GM15510 (cell line): Measurements from ENCODE around the gene RBM33.

ENCODE experiments used
- POLR2A ChIP-seq: IDR thresholded peaks from 3 replicates; pipeline ENCODE4 v1.6.1; 2011; ENCODE audit warnings: borderline replicate concordance; ENCODE audit not compliant: insufficient read length; ENCODE audit errors: extremely low read depth

Gene RBM33

GRCh38 chr7:155701972-155702544, 57.6 kb downstream of the RBM33 start:
- TF ChIP-seq POLR2A = no peak

- no peak for TF ChIP-seq POLR2A
Measured at GRCh38 chr7:155702616-155703015, 58.2 kb downstream of the RBM33 start.

- no peak for TF ChIP-seq POLR2A
Measured at GRCh38 chr7:155705623-155706360, 61.3 kb downstream of the RBM33 start.

GRCh38 chr7:155706376-155706775, 61.9 kb downstream of the RBM33 start:
- no peak for TF ChIP-seq POLR2A

- TF ChIP-seq POLR2A = no peak
Measured at GRCh38 chr7:155709453-155709852, 65.0 kb downstream of the RBM33 start.

GRCh38 chr7:155710031-155710430, 65.6 kb downstream of the RBM33 start:
- no peak for TF ChIP-seq POLR2A

- no peak for TF ChIP-seq POLR2A
Measured at GRCh38 chr7:155710530-155710929, 66.1 kb downstream of the RBM33 start.

GRCh38 chr7:155711081-155711480, 66.6 kb downstream of the RBM33 start:
- TF ChIP-seq POLR2A = no peak

GRCh38 chr7:155713384-155713783, 68.9 kb downstream of the RBM33 start:
- no peak for TF ChIP-seq POLR2A

GRCh38 chr7:155714702-155715101, 70.2 kb downstream of the RBM33 start:
- no peak for TF ChIP-seq POLR2A

- TF ChIP-seq POLR2A = no peak
Measured at GRCh38 chr7:155715111-155715805, 70.8 kb downstream of the RBM33 start.

- no peak for TF ChIP-seq POLR2A
Measured at GRCh38 chr7:155717010-155717744, 72.7 kb downstream of the RBM33 start.

- TF ChIP-seq POLR2A = no peak
Measured at GRCh38 chr7:155721056-155721455, 76.6 kb downstream of the RBM33 start.

- TF ChIP-seq POLR2A = no peak
Measured at GRCh38 chr7:155722118-155722517, 77.7 kb downstream of the RBM33 start.

GRCh38 chr7:155722936-155723335, 78.5 kb downstream of the RBM33 start:
- TF ChIP-seq POLR2A = no peak
